GM18873 (cell line): ENCODE measurements around the gene DOCK10.
"Not testable (repeated sequence)": the region's sequence is repeated elsewhere in the genome, so short reads cannot be mapped to it uniquely, and the experiment has no call there.

ENCODE experiments used
- ATAC-seq: cut with Tn5 transposase; IDR thresholded peaks from one replicate; pipeline ENCODE4 v1.9.1; 2021; ENCODE audit warnings: mild to moderate bottlenecking, moderate library complexity, moderate number of reproducible peaks; ENCODE audit not compliant: unreplicated experiment, low FRiP score

The DOCK10 gene

GRCh38 chr2:224952936-224953657 lies 89.2 kb downstream of the DOCK10 start:
- ATAC-seq, result peak; percentile 50

- ATAC-seq, result no peak
Observed at GRCh38 chr2:224951723-224952481, 90.4 kb downstream of the DOCK10 start.

GRCh38 chr2:224948859-224949258 lies 93.4 kb downstream of the DOCK10 start:
- no peak for ATAC-seq

GRCh38 chr2:224948005-224948404 lies 94.3 kb downstream of the DOCK10 start:
- ATAC-seq, result no peak

GRCh38 chr2:224947566-224947965 lies 94.7 kb downstream of the DOCK10 start:
- ATAC-seq, result no peak

- ATAC-seq, result peak; percentile 67
Observed at GRCh38 chr2:224946895-224947294, 95.4 kb downstream of the DOCK10 start.

GRCh38 chr2:224944707-224945547 lies 97.3 kb downstream of the DOCK10 start:
- no peak for ATAC-seq

- not testable (repeated sequence) for ATAC-seq
Observed at GRCh38 chr2:224943601-224944041, 98.6 kb downstream of the DOCK10 start.

- no peak for ATAC-seq
Observed at GRCh38 chr2:224941960-224942359, 100.3 kb downstream of the DOCK10 start.

- no peak for ATAC-seq
Observed at GRCh38 chr2:224940618-224941017, 101.7 kb downstream of the DOCK10 start.

- no peak for ATAC-seq
Observed at GRCh38 chr2:224938651-224939182, 103.6 kb downstream of the DOCK10 start.

- ATAC-seq, result peak; percentile 86
Observed at GRCh38 chr2:224937887-224938286, 104.4 kb downstream of the DOCK10 start.

GRCh38 chr2:224934526-224935188 lies 107.6 kb downstream of the DOCK10 start:
- ATAC-seq, result no peak

GRCh38 chr2:224933431-224933830 lies 108.8 kb downstream of the DOCK10 start:
- no peak for ATAC-seq

- ATAC-seq, result no peak
Observed at GRCh38 chr2:224932522-224932921, 109.7 kb downstream of the DOCK10 start.

GRCh38 chr2:224931956-224932355 lies 110.3 kb downstream of the DOCK10 start:
- no peak for ATAC-seq

GRCh38 chr2:224930990-224931389 lies 111.3 kb downstream of the DOCK10 start:
- no peak for ATAC-seq

GRCh38 chr2:224930124-224930523 lies 112.1 kb downstream of the DOCK10 start:
- ATAC-seq, result no peak

- ATAC-seq, result no peak
Observed at GRCh38 chr2:224929512-224929911, 112.8 kb downstream of the DOCK10 start.

- no peak for ATAC-seq
Observed at GRCh38 chr2:224927646-224928173, 114.6 kb downstream of the DOCK10 start.
